ENCODE results near the gene NMNAT3. TPM values are rescaled to one million over a fixed set of nuclear protein-coding genes. Genes with fewer than 3 reads are reported as not detected.

Gene NMNAT3
- polyA plus RNA-seq, 1 donor = 15.1 TPM

- H3K27ac ChIP-seq (ENCODE audit: low read length) = no peak overlapping the region
- no CpG with 5 or more reads among the region's 6 CpGs for WGBS (ENCODE audit: insufficient coverage, low lambda C conversion rate)
- DNase-seq = no peak
These were observed 104.7 kb downstream of the NMNAT3 start for GRCh38 chr3:139572847-139573672.

GRCh38 chr3:139571711-139572110 lies 106.1 kb downstream of the NMNAT3 start:
- H3K9me3 ChIP-seq (ENCODE audit: control insufficient read depth, low read depth, low read length) = peaks cover 3% of the 10 kb centered on the region
- H3K4me3 ChIP-seq (ENCODE audit: low read length) = no peak overlapping the region
- no peak for DNase-seq
- no CpG with 5 or more reads among the region's 1 CpG for WGBS (ENCODE audit: insufficient coverage, low lambda C conversion rate)
- no peak overlapping the region for H3K27ac ChIP-seq (ENCODE audit: low read length)
- no peaks in the 10 kb centered on the region for H3K4me1 ChIP-seq (ENCODE audit: control insufficient read depth, insufficient read depth, low read length)
- no peaks in the 10 kb centered on the region for H3K27me3 ChIP-seq (ENCODE audit: control insufficient read depth, insufficient read depth, low read length)
- H3K36me3 ChIP-seq (ENCODE audit: control insufficient read depth, insufficient read depth, low read length) = peaks cover 12% of the 10 kb centered on the region

More at GRCh38 chr3:139572847-139573672, 104.7 kb downstream of the NMNAT3 start:
- Histone ChIP-seq H3K36me3 (ENCODE audit: control insufficient read depth, insufficient read depth, low read length) (peaks cover 12% of the 10 kb centered on the region), H3K4me1 (ENCODE audit: control insufficient read depth, insufficient read depth, low read length) (no peaks in the 10 kb centered on the region), H3K27me3 (ENCODE audit: control insufficient read depth, insufficient read depth, low read length) (no peaks in the 10 kb centered on the region), H3K4me3 (ENCODE audit: low read length) (no peak overlapping the region), H3K9me3 (ENCODE audit: control insufficient read depth, low read depth, low read length) (peaks cover 3% of the 10 kb centered on the region)

- no CpG with 5 or more reads among the region's 5 CpGs for WGBS (ENCODE audit: insufficient coverage, low lambda C conversion rate)
- no peak overlapping the region for H3K4me3 ChIP-seq (ENCODE audit: low read length)
- DNase-seq = no peak
These were observed 113.4 kb downstream of the NMNAT3 start for GRCh38 chr3:139564294-139564861.

GRCh38 chr3:139561959-139562676 lies 115.7 kb downstream of the NMNAT3 start:
- peak; percentile 42 to 50 for DNase-seq
- no peaks in the 10 kb centered on the region for H3K4me1 ChIP-seq (ENCODE audit: control insufficient read depth, insufficient read depth, low read length)
- WGBS (ENCODE audit: insufficient coverage, low lambda C conversion rate) = no CpG with 5 or more reads among the region's 1 CpG
- no peaks in the 10 kb centered on the region for H3K27me3 ChIP-seq (ENCODE audit: control insufficient read depth, insufficient read depth, low read length)
- H3K4me3 ChIP-seq (ENCODE audit: low read length) = no peak overlapping the region
- peaks cover 4% of the 10 kb centered on the region for H3K36me3 ChIP-seq (ENCODE audit: control insufficient read depth, insufficient read depth, low read length)
- no peaks in the 10 kb centered on the region for H3K9me3 ChIP-seq (ENCODE audit: control insufficient read depth, low read depth, low read length)
- no peak overlapping the region for H3K27ac ChIP-seq (ENCODE audit: low read length)

More at GRCh38 chr3:139564294-139564861, 113.4 kb downstream of the NMNAT3 start:
- no peaks in the 10 kb centered on the region for H3K27me3 ChIP-seq (ENCODE audit: control insufficient read depth, insufficient read depth, low read length)
- peaks cover 4% of the 10 kb centered on the region for H3K36me3 ChIP-seq (ENCODE audit: control insufficient read depth, insufficient read depth, low read length)
- H3K4me1 ChIP-seq (ENCODE audit: control insufficient read depth, insufficient read depth, low read length) = no peaks in the 10 kb centered on the region
- no peaks in the 10 kb centered on the region for H3K9me3 ChIP-seq (ENCODE audit: control insufficient read depth, low read depth, low read length)
- H3K27ac ChIP-seq (ENCODE audit: low read length) = no peak overlapping the region

GRCh38 chr3:139561255-139561817 lies 116.4 kb downstream of the NMNAT3 start:
- no peak for DNase-seq
- no peaks in the 10 kb centered on the region for H3K4me1 ChIP-seq (ENCODE audit: control insufficient read depth, insufficient read depth, low read length)
- H3K4me3 ChIP-seq (ENCODE audit: low read length) = no peak overlapping the region
- peaks cover 4% of the 10 kb centered on the region for H3K36me3 ChIP-seq (ENCODE audit: control insufficient read depth, insufficient read depth, low read length)
- H3K27ac ChIP-seq (ENCODE audit: low read length) = no peak overlapping the region
- no peaks in the 10 kb centered on the region for H3K9me3 ChIP-seq (ENCODE audit: control insufficient read depth, low read depth, low read length)
- no peaks in the 10 kb centered on the region for H3K27me3 ChIP-seq (ENCODE audit: control insufficient read depth, insufficient read depth, low read length)
- WGBS (ENCODE audit: insufficient coverage, low lambda C conversion rate) = 57% methylated on average over 2 of the region's 7 CpGs

GRCh38 chr3:139560411-139560810 lies 117.4 kb downstream of the NMNAT3 start:
- Histone ChIP-seq H3K4me3 (ENCODE audit: low read length) (no peak overlapping the region), H3K4me1 (ENCODE audit: control insufficient read depth, insufficient read depth, low read length) (no peaks in the 10 kb centered on the region), H3K27me3 (ENCODE audit: control insufficient read depth, insufficient read depth, low read length) (no peaks in the 10 kb centered on the region), H3K27ac (ENCODE audit: low read length) (no peak overlapping the region), H3K9me3 (ENCODE audit: control insufficient read depth, low read depth, low read length) (no peaks in the 10 kb centered on the region), H3K36me3 (ENCODE audit: control insufficient read depth, insufficient read depth, low read length) (peaks cover 4% of the 10 kb centered on the region)
- no peak for DNase-seq
- WGBS (ENCODE audit: insufficient coverage, low lambda C conversion rate) = no CpG with 5 or more reads among the region's 3 CpGs

- Histone ChIP-seq H3K27me3 (ENCODE audit: control insufficient read depth, insufficient read depth, low read length) (no peaks in the 10 kb centered on the region), H3K4me1 (ENCODE audit: control insufficient read depth, insufficient read depth, low read length) (no peaks in the 10 kb centered on the region), H3K36me3 (ENCODE audit: control insufficient read depth, insufficient read depth, low read length) (peaks cover 4% of the 10 kb centered on the region), H3K27ac (ENCODE audit: low read length) (no peak overlapping the region), H3K4me3 (ENCODE audit: low read length) (no peak overlapping the region), H3K9me3 (ENCODE audit: control insufficient read depth, low read depth, low read length) (no peaks in the 10 kb centered on the region)
- DNase-seq = no peak
- no CpG with 5 or more reads among the region's 5 CpGs for WGBS (ENCODE audit: insufficient coverage, low lambda C conversion rate)
These were observed 118.2 kb downstream of the NMNAT3 start for GRCh38 chr3:139559541-139559940.

GRCh38 chr3:139558351-139559266 lies 119.2 kb downstream of the NMNAT3 start:
- Histone ChIP-seq H3K36me3 (ENCODE audit: control insufficient read depth, insufficient read depth, low read length) (peaks cover 4% of the 10 kb centered on the region), H3K4me3 (ENCODE audit: low read length) (no peak overlapping the region), H3K4me1 (ENCODE audit: control insufficient read depth, insufficient read depth, low read length) (no peaks in the 10 kb centered on the region), H3K27ac (ENCODE audit: low read length) (no peak overlapping the region), H3K9me3 (ENCODE audit: control insufficient read depth, low read depth, low read length) (no peaks in the 10 kb centered on the region), H3K27me3 (ENCODE audit: control insufficient read depth, insufficient read depth, low read length) (no peaks in the 10 kb centered on the region)
- DNase-seq = no peak
- 58% methylated on average over 2 of the region's 2 CpGs for WGBS (ENCODE audit: insufficient coverage, low lambda C conversion rate)

- no CpG with 5 or more reads among the region's 3 CpGs for WGBS (ENCODE audit: insufficient coverage, low lambda C conversion rate)
- Histone ChIP-seq H3K4me3 (ENCODE audit: low read length) (no peak overlapping the region), H3K4me1 (ENCODE audit: control insufficient read depth, insufficient read depth, low read length) (no peaks in the 10 kb centered on the region), H3K27ac (ENCODE audit: low read length) (no peak overlapping the region), H3K36me3 (ENCODE audit: control insufficient read depth, insufficient read depth, low read length) (peaks cover 4% of the 10 kb centered on the region), H3K9me3 (ENCODE audit: control insufficient read depth, low read depth, low read length) (no peaks in the 10 kb centered on the region), H3K27me3 (ENCODE audit: control insufficient read depth, insufficient read depth, low read length) (no peaks in the 10 kb centered on the region)
- no peak for DNase-seq
These were observed 120.7 kb downstream of the NMNAT3 start for GRCh38 chr3:139557041-139557440.
